Stimulated activated memory B cell treated with anti-CD40 and anti-IgM and Interleukin-4, amounts not matched to agents 10 μg/mL and 1 μg/mL and 100 μg/mL, for 72 hours (primary cell): ENCODE measurements around the gene KCNH8.
"Not testable (repeated sequence)": the region's sequence is repeated elsewhere in the genome, so short reads cannot be mapped to it uniquely, and the experiment has no call there.

ENCODE experiments used
- ATAC-seq: fragments of 150-1000 bp; cut with Tn5 transposase; 2 replicates; pipeline ENCODE4 v1.10.0; 2021
- H3K27ac Mint-ChIP-seq: one replicate; pipeline ENCODE4 v1.8.0; 2022; ENCODE audit warnings: mild to moderate bottlenecking, mixed read lengths
- H3K27me3 Mint-ChIP-seq: one replicate; pipeline ENCODE4 v1.8.0; 2022; ENCODE audit warnings: mixed read lengths
- H3K36me3 Mint-ChIP-seq: one replicate; pipeline ENCODE4 v1.8.0; 2022; ENCODE audit warnings: mixed read lengths
- H3K4me1 Mint-ChIP-seq: one replicate; pipeline ENCODE4 v1.8.0; 2022; ENCODE audit warnings: mixed read lengths
- H3K4me3 Mint-ChIP-seq: one replicate; pipeline ENCODE4 v1.8.0; 2022; ENCODE audit warnings: mild to moderate bottlenecking, moderate library complexity, mixed read lengths
- H3K9me3 Mint-ChIP-seq: one replicate; pipeline ENCODE4 v1.8.0; 2022; ENCODE audit warnings: mixed read lengths

Gene KCNH8

DNA sequence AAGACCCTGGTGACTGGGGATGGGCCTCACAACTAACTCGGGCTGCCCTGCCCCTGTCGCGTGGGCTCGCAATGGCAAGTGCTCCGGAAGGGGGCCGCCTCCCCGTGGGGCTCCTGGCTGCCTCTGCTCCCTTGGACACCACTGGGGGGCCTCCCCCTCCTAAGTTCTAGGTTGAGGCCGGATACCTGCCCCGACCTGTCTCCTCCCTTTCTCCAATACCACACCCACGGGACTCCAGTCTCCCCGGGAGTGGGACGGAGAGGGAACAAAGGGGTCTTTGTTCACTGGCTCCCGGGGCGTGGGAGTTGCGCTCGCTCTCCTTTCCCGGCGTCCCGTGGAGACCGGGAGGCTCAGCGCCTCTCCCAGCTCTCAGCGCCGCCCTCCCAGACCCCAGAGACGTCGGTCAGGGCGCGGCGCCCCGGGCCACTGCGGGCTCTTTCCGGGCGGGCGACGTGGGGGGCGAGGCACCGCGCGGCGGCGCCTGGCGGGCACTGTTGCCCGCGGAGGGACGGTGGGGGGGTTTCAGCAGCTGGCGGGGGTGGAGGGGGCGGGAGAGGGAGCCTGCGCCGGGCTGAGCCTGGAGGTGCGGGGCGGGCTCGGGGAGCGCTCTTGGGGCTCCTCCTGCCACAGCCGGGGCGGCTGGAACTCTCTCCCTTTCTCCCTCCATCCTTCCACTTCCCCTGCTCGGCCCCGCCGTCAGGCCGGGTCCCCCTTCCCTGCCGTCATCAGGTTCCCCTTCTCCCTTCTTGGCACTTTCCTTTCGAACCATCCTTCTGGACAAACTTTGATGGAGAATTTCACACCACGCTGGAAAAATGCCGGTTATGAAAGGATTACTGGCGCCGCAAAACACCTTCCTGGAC is at the start of gene KCNH8:
TSS of gene KCNH8 (plus strand) at position 606 of the 863 bp plus-strand sequence. CDS start at position 816, 210 bp downstream.
- peaks cover 12% of the 10 kb centered on the region for H3K4me1 Mint-ChIP-seq
- peaks cover 1% of the 10 kb centered on the region for H3K27me3 Mint-ChIP-seq
- ATAC-seq, result peak; percentile 34
- H3K36me3 Mint-ChIP-seq, result no peaks in the 10 kb centered on the region
- H3K4me3 Mint-ChIP-seq, result peak within 1 kb of the TSS; percentile 91
- H3K9me3 Mint-ChIP-seq, result no peaks in the 10 kb centered on the region
- H3K27ac Mint-ChIP-seq, result peak within 1 kb of the TSS; percentile 87

DNA sequence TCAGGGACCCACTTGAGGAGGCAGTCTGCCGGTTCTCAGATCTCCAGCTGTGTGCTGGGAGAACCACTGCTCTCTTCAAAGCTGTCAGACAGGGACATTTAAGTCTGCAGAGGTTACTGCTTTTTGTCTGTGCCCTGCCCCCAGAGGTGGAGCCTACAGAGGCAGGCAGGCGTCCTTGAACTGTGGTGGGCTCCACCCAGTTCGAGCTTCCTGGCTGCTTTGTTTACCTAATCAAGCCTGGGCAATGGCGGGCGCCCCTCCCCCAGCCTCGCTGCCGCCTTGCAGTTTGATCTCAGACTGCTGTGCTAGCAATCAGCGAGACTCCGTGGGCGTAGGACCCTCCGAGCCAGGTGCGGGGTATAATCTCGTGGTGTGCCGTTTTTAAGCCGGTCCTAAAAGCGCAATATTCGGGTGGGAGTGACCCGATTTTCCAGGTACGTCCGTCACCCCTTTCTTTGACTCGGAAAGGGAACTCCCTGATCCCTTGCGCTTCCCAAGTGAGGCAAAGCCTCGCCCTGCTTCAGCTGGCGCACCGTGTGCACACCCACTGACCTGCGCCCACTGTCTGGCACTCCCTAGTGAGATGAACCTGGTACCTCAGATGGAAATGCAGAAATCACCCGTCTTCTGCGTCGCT is 45.5 kb upstream of the KCNH8 start:
- not testable (repeated sequence) for H3K36me3 Mint-ChIP-seq, H3K4me1 Mint-ChIP-seq, ATAC-seq, H3K9me3 Mint-ChIP-seq, H3K27ac Mint-ChIP-seq
- Mint-ChIP-seq H3K4me3 (peak overlapping the region; percentile 67), H3K27me3 (peaks cover 14% of the 10 kb centered on the region)

DNA sequence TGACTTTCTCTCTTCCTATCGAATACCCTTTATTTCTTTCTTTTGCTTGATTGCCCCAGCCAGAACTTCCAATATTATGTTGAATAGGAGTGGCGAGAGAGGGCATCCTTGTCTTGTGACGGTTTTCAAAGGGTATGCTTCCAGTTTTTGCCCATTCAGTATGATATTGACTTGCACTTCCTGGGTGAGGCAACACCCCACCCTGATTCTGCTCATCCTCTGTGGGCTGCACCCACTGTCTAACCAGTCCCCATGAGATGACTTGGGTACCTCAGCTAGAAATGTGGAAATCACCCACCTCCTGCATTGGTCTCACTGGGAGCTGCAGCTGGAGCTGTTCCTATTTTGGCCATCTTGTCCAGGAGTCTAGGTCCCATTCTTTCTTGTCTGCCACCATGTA is 44.8 kb upstream of the KCNH8 start:
- no peaks in the 10 kb centered on the region for H3K4me1 Mint-ChIP-seq
- ATAC-seq, result no peak
- peaks cover 19% of the 10 kb centered on the region for H3K27me3 Mint-ChIP-seq
- H3K9me3 Mint-ChIP-seq, result no peaks in the 10 kb centered on the region
- H3K4me3 Mint-ChIP-seq, result peak overlapping the region; percentile 67
- no peak overlapping the region for H3K27ac Mint-ChIP-seq
- no peaks in the 10 kb centered on the region for H3K36me3 Mint-ChIP-seq

DNA sequence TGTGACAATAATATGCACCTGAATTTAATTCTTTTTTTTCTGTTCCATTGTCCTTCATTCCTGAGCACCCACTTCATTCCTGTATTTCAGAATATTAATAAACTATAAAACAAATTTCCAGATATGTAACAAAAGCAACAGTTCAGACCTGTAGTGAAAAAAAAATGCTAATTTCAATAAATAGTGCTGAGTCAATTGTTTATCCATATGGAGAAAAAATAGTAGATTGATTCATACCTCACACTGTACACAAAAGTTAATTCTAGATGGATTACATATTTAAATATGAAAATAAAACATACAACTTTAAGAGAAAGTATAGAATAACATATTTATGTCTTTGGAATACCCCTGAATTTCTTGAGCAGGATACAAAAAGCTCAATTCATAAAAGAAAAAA is 43.9 kb upstream of the KCNH8 start:
- no peak for ATAC-seq
- no peaks in the 10 kb centered on the region for H3K9me3 Mint-ChIP-seq
- no peak overlapping the region for H3K27ac Mint-ChIP-seq
- no peak overlapping the region for H3K4me3 Mint-ChIP-seq
- peaks cover 19% of the 10 kb centered on the region for H3K27me3 Mint-ChIP-seq
- no peaks in the 10 kb centered on the region for H3K36me3 Mint-ChIP-seq
- H3K4me1 Mint-ChIP-seq, result no peaks in the 10 kb centered on the region

DNA sequence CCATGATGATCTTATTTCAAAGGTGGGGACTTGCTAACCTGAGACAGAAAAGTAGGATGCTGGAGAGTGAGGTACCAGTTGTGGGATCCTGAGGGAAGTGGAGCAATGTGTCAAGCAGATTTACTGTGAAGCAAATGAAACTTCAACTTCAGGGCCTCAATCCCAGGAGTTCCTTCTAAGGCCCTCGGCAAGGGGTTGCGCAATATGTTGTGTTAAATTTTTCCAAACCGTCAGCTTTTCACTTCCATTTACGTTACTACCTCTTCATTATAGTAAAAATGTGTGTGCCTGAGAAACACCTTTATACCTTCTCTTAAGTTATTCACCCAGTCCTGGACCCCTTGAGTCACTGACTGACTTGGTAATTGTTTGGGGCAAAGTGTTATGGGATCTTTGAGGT is 42.5 kb upstream of the KCNH8 start:
- H3K9me3 Mint-ChIP-seq, result no peaks in the 10 kb centered on the region
- no peaks in the 10 kb centered on the region for H3K4me1 Mint-ChIP-seq
- ATAC-seq, result no peak
- peaks cover 19% of the 10 kb centered on the region for H3K27me3 Mint-ChIP-seq
- no peak overlapping the region for H3K27ac Mint-ChIP-seq
- no peak overlapping the region for H3K4me3 Mint-ChIP-seq
- no peaks in the 10 kb centered on the region for H3K36me3 Mint-ChIP-seq

DNA sequence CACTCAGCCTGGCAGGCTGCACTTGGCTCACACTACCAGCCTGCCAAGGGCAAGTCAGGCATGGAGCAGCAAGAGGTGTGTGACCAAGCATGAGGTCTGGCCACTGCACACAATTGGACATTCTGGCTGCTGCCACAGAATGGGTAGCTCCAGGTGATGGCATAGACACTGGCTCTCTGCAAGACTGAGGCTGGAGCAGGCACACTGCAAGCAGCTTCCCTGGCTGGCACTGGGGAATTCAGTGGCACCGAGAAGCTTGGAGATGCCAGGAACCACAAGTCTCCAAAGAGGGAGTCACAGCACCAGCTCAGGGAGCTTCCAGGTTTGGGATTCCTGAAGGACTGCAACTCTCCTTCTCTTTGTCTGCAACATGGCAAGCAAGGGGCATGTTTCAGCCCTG is 42.0 kb upstream of the KCNH8 start:
- Mint-ChIP-seq H3K27me3 (peaks cover 19% of the 10 kb centered on the region), H3K27ac (no peak overlapping the region), H3K4me1 (no peaks in the 10 kb centered on the region), H3K36me3 (no peaks in the 10 kb centered on the region), H3K4me3 (no peak overlapping the region), H3K9me3 (no peaks in the 10 kb centered on the region)
- peak; percentile 39 for ATAC-seq

DNA sequence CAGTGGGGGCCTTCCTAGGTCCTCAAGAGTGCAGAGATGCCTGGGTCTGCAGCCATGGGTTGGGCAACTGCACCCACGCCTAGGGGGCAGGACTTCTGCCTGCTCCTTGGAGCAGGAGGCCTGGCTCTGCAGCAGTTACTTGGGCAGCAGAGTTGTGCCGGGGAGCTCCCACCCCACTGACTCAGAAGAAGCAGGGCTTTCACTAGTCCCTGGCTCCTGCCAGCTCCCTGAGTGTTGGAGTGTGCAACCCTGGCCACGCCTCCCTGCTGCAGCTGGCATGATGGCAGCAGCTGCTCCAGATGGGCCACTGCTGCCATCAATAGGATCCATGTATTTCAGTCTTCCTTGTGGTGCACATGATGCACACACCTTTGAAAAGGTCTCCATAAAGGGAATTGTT is 40.6 kb upstream of the KCNH8 start:
- no peak overlapping the region for H3K27ac Mint-ChIP-seq
- peaks cover 19% of the 10 kb centered on the region for H3K27me3 Mint-ChIP-seq
- H3K36me3 Mint-ChIP-seq, result no peaks in the 10 kb centered on the region
- no peaks in the 10 kb centered on the region for H3K9me3 Mint-ChIP-seq
- H3K4me1 Mint-ChIP-seq, result no peaks in the 10 kb centered on the region
- ATAC-seq, result no peak
- no peak overlapping the region for H3K4me3 Mint-ChIP-seq

DNA sequence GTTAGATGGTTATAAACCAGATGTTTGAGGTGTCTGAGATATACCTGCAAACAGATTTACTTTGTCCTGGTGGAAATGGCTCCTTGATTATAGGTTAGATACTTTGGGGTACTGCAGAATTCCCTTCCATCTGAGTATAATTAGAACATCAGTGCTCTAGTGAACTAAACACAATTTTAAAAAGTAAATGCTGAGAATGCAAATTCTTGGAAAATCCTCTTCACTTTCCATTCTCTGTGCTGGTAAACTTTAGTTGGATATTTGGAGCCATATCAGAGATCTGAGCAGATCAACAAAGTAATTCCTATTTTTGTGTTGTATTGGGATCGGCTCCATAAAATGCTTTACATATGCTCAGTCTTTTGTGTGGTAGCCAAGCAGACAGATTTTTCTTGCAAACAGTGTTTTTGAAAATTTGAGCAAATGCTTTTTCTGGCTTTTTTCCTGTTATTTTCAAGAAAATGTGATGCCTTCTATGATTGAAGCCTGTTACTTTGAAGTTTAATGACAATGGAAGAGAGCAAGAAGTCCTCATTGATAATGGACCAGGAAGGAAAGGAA is 37.9 kb upstream of the KCNH8 start:
- ATAC-seq, result no peak
- Mint-ChIP-seq H3K9me3 (no peaks in the 10 kb centered on the region), H3K4me1 (no peaks in the 10 kb centered on the region), H3K4me3 (no peak overlapping the region), H3K36me3 (no peaks in the 10 kb centered on the region), H3K27me3 (peaks cover 9% of the 10 kb centered on the region), H3K27ac (no peak overlapping the region)

DNA sequence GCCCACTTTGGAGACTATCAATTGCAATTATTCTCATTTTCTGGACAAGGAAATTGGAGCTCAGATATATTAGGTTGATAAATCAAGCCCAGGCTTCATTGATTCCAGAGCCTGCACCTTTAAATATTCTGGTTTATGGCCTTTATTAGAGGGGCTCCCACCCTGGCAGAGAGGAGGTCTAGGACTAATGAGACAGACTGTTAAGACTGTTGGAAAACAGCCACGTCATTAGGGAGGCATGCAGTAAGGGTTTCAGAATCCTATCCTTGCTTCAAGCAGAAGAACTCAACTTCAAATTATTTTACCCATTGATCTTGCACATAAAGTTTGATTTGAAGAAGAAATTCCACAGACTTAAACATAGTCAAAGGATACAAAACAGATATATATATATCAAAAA is 33.8 kb upstream of the KCNH8 start:
- no peak for ATAC-seq

DNA sequence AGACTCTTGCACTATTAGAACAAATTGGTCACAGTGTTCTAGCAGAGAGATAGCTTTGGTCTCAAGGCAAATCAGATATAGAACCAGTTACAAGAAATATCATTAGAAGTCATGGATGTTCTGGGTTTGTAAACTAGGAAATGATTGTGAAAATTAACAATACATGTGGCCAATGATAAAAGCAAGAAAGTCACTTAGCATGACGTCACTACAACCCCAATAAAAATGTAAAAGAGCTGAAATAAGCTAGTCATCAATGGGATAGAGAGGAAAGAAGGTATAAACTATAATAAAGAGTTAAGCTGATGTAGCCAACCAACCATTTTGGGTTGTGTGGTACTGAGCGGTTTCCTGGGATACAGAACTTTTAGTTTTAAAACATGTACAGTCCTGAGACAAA is 32.1 kb upstream of the KCNH8 start:
- Mint-ChIP-seq H3K27me3 (peaks cover 32% of the 10 kb centered on the region), H3K36me3 (no peaks in the 10 kb centered on the region), H3K4me3 (no peak overlapping the region), H3K9me3 (peaks cover 9% of the 10 kb centered on the region), H3K4me1 (no peaks in the 10 kb centered on the region), H3K27ac (no peak overlapping the region)
- ATAC-seq, result no peak

More for the DNA sequence above, 33.8 kb upstream of the KCNH8 start:
- Mint-ChIP-seq H3K27ac (no peak overlapping the region), H3K36me3 (no peaks in the 10 kb centered on the region), H3K27me3 (peaks cover 22% of the 10 kb centered on the region), H3K4me1 (no peaks in the 10 kb centered on the region), H3K9me3 (peaks cover 9% of the 10 kb centered on the region), H3K4me3 (no peak overlapping the region)

DNA sequence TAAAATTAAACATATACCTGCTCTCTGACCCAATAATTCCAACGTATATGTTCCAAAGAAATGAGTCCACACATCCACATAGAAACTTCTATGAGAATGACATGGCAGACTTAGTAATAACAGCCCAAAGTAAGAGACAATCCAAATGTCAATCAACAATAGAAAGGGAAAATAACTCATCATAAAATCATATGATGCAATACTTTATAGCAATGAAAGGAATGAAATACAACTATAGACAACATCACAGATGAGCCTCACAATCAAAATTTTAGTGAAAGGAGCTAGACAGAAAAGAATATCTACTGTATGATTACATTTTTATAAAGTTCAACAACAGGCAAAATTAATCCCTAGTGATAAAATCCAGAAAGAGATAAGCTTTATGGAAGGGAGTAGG is 23.6 kb upstream of the KCNH8 start:
- Mint-ChIP-seq H3K4me1 (no peaks in the 10 kb centered on the region), H3K36me3 (no peaks in the 10 kb centered on the region), H3K4me3 (no peak overlapping the region), H3K27ac (no peak overlapping the region), H3K27me3 (peaks cover 11% of the 10 kb centered on the region), H3K9me3 (no peaks in the 10 kb centered on the region)
- no peak for ATAC-seq

DNA sequence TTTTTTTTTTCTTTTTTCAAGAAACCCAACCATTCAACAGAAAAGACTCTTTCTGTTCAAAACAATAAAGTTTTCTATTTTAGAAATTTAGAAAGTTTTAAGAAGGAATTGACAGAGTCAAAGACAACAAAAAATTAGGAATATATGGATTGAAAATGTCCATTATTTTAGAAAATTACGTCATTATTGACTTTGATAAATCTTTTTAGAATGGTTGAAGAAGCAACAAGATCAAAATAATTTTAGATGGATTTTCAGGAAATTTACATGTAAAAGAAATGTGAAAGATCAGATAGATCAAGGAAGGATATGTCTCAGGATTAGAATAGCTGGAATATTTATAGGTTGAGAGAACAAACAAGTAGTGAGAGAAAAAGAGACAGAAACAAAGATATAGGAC is 8.4 kb upstream of the KCNH8 start:
- no peak overlapping the region for H3K27ac Mint-ChIP-seq
- H3K9me3 Mint-ChIP-seq, result no peaks in the 10 kb centered on the region
- no peak for ATAC-seq
- no peaks in the 10 kb centered on the region for H3K36me3 Mint-ChIP-seq
- H3K27me3 Mint-ChIP-seq, result peaks cover 38% of the 10 kb centered on the region
- no peaks in the 10 kb centered on the region for H3K4me1 Mint-ChIP-seq
- no peak overlapping the region for H3K4me3 Mint-ChIP-seq

DNA sequence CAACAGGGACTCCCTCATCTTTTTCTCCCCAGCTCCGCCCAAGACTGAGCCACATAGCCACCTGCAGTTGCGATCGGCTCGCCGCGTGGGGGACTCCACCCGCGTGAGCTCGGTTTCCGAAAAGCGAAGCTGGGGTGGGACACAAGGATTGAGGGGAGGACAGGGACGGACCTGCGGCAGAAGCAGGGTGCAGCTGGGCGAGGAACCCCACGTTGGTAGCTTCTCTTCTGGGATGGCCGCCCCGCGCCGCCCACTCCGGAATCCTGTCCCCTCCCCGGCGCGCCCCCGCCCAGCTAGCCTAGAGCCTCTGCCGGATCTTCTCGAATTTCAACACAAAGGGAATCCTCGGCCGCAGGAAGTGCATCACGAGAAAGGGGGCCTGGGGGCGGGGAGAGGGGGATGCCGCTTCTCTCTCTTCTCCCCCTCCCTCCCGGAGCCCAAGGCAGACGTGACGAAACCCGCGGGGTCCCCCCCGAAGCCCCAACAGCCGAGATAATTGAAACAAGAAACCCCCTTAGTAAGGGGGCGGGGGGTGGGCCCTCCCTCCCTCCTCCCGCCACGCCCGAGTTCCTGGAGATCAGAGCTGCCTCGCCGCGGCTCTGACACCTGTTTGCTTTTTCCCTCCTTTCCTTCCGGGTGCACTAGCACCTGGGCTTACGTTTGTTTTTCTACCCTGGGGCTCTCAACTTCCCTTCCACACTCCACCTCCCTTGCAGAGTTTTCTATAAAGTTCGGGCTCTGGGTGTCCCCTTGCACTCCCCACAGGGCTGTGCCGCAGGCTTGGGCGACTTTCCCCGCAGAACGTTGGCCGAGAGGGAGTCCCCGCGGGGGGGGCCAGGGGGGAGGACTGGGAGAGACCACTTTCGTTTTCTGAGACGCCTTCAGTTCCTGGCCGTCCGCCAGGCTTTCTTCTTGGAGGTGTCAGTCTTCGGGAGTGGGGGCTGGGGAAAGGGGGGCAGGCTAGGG is 1.3 kb upstream of the KCNH8 start:
- Mint-ChIP-seq H3K9me3 (no peaks in the 10 kb centered on the region), H3K4me3 (peak overlapping the region; percentile 91), H3K27me3 (peaks cover 13% of the 10 kb centered on the region), H3K4me1 (peaks cover 12% of the 10 kb centered on the region), H3K27ac (peak overlapping the region; percentile 87), H3K36me3 (no peaks in the 10 kb centered on the region)
- peak; percentile 84 for ATAC-seq

DNA sequence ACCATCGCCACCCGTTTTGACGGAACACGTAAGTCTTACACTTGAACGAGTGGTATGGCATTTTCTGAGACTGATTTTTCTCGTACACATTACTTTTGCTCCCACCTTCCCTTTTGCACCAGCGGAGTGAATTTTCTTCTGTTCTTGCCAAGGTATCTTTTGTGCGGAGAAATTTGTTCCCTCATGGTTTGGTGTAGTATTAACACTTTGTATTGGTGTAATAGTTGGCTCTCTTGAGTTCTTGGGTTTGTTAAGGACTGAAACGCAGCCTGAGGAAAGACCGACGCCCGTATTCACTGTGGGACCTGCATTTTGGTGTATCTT is 420 bp downstream of the KCNH8 start:
- no peak overlapping the region for H3K27ac Mint-ChIP-seq

DNA sequence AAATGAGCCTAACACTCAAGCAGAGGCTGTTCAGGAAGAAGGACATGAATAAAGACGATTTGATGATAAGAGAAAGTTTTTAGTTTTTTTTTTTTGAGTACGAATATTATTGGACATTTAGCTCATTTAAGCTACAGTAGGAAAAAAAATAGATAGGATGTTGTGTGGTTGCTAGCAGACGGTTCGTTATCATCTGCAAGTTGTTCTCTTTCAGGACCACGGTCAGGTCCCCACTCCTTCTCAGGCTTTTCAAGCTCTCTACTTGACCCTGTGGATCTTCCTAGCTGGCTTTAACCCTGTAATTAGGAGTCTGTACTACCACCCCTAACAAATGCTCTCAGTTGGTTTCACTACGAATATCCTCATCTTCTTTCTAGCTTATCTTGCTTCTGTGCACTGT is 1.1 kb downstream of the KCNH8 start:
- ATAC-seq, result no peak
- no peaks in the 10 kb centered on the region for H3K9me3 Mint-ChIP-seq
- H3K27ac Mint-ChIP-seq, result no peak overlapping the region
- H3K4me3 Mint-ChIP-seq, result no peak overlapping the region
- H3K4me1 Mint-ChIP-seq, result peaks cover 12% of the 10 kb centered on the region
- H3K36me3 Mint-ChIP-seq, result no peaks in the 10 kb centered on the region
- no peaks in the 10 kb centered on the region for H3K27me3 Mint-ChIP-seq

More for the DNA sequence above, 420 bp downstream of the KCNH8 start:
- Mint-ChIP-seq H3K27me3 (no peaks in the 10 kb centered on the region), H3K9me3 (no peaks in the 10 kb centered on the region), H3K4me3 (peak overlapping the region; percentile 91), H3K4me1 (peaks cover 12% of the 10 kb centered on the region), H3K36me3 (no peaks in the 10 kb centered on the region)
- no peak for ATAC-seq
